ENCODE data around the gene AMHR2.

- TF ChIP-seq EZH2 (optimal IDR thresholded peaks at IDR 0.05; ENCODE audit: low read depth, low read length) (no peak), CTCF (IDR thresholded peaks at IDR 0.05; ENCODE audit: low read length) (no peak)
Measured at GRCh38 chr12:53454707-53455106, 31.1 kb downstream of the AMHR2 start.
